ENCODE results near the gene GALNT5.
A peak's percentile ranks its signal among the peaks of the same experiment; 100 is the strongest.

GALNT5 gene

GRCh38 chr2:157259960-157260359 lies 2.5 kb downstream of the GALNT5 start:
- H4K20me1 ChIP-seq (ENCODE audit: insufficient read depth, low read length), result no peaks in the 10 kb centered on the region
- H3K27ac ChIP-seq (ENCODE audit: low read length), result peak overlapping the region; percentile 68; the same call in 1 of the 2 replicates
- no peak overlapping the region for H3K4me2 ChIP-seq (ENCODE audit: low read length)
- H3K9me3 ChIP-seq (ENCODE audit: insufficient read depth, low read length), result no peaks in the 10 kb centered on the region
- no peaks in the 10 kb centered on the region for H3K27me3 ChIP-seq (ENCODE audit: low read depth, low read length)
- no peak overlapping the region for H2AFZ ChIP-seq (ENCODE audit: low read depth, low read length)
- peaks cover 79% of the 10 kb centered on the region for H3K4me1 ChIP-seq (ENCODE audit: low read length)
- no peak overlapping the region for H3K9ac ChIP-seq (ENCODE audit: low read length)
- H3K36me3 ChIP-seq (replicated peaks; ENCODE audit: low read depth, low read length), result no peaks in the 10 kb centered on the region
- no peaks in the 10 kb centered on the region for H3K79me2 ChIP-seq (ENCODE audit: low read length)
- no peak overlapping the region for H3K4me3 ChIP-seq (ENCODE audit: low read length)
- no peak for TF ChIP-seq EZH2phosphoT487 (IDR thresholded peaks at IDR 0.05; ENCODE audit: low read depth)
- TF ChIP-seq, protein P1, sequence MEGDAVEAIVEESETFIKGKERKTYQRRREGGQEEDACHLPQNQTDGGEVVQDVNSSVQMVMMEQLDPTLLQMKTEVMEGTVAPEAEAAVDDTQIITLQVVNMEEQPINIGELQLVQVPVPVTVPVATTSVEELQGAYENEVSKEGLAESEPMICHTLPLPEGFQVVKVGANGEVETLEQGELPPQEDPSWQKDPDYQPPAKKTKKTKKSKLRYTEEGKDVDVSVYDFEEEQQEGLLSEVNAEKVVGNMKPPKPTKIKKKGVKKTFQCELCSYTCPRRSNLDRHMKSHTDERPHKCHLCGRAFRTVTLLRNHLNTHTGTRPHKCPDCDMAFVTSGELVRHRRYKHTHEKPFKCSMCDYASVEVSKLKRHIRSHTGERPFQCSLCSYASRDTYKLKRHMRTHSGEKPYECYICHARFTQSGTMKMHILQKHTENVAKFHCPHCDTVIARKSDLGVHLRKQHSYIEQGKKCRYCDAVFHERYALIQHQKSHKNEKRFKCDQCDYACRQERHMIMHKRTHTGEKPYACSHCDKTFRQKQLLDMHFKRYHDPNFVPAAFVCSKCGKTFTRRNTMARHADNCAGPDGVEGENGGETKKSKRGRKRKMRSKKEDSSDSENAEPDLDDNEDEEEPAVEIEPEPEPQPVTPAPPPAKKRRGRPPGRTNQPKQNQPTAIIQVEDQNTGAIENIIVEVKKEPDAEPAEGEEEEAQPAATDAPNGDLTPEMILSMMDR (IDR thresholded peaks at IDR 0.05; ENCODE audit: low read depth, low read length), result no peak

GRCh38 chr2:157260533-157261198 lies 3.2 kb downstream of the GALNT5 start:
- H4K20me1 ChIP-seq (ENCODE audit: insufficient read depth, low read length), result no peaks in the 10 kb centered on the region
- H3K4me1 ChIP-seq (ENCODE audit: low read length), result peaks cover 79% of the 10 kb centered on the region
- peak overlapping the region; percentile 93 for H2AFZ ChIP-seq (ENCODE audit: low read depth, low read length)
- no peaks in the 10 kb centered on the region for H3K27me3 ChIP-seq (ENCODE audit: low read depth, low read length)
- peak overlapping the region; percentile 11 for H3K4me3 ChIP-seq (ENCODE audit: low read length)
- H3K9me3 ChIP-seq (ENCODE audit: insufficient read depth, low read length), result no peaks in the 10 kb centered on the region
- H3K27ac ChIP-seq (ENCODE audit: low read length), result peak overlapping the region; percentile 68
- H3K79me2 ChIP-seq (ENCODE audit: low read length), result no peaks in the 10 kb centered on the region
- peak overlapping the region; percentile 53 for H3K4me2 ChIP-seq (ENCODE audit: low read length)
- no peak for TF ChIP-seq EZH2phosphoT487 (IDR thresholded peaks at IDR 0.05; ENCODE audit: low read depth)
- TF ChIP-seq, protein P1 (IDR thresholded peaks at IDR 0.05; ENCODE audit: low read depth, low read length), result no peak
- peak overlapping the region; percentile 46 for H3K9ac ChIP-seq (ENCODE audit: low read length)
- H3K36me3 ChIP-seq (replicated peaks; ENCODE audit: low read depth, low read length), result no peaks in the 10 kb centered on the region

DNA sequence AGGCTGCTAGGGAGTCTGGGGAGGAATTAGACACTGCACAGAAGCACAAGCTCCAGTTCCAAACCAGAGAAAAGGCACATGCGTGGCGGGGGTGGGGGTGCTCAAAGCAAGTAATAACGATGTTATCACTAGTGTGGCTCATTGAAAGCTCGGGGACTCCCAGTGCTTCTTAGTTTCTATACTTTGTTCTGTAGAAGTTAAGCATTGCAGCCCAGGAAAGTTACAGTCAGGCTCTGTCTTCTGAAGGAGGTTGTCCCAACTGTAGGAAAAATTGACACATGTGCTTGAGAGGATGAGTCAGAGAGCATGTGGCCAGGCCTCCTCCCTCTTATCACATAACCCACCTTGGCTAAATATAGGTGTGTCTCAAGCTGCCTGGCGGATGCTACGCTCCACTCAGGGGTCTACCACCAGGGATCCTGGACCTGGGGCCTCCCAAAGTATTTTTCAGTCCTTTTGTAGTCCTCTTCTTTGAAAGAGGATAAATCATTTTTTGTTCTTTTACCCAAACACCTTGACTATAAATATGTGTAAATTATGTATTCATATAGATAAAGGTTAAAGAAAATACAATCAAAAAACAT lies 3.8 kb downstream of the GALNT5 start:
- Histone ChIP-seq H3K9ac (ENCODE audit: low read length) (peak overlapping the region; percentile 46), H3K4me1 (ENCODE audit: low read length) (peaks cover 79% of the 10 kb centered on the region), H3K79me2 (ENCODE audit: low read length) (no peaks in the 10 kb centered on the region)

GRCh38 chr2:157262248-157262647 lies 4.7 kb downstream of the GALNT5 start:
- no peak overlapping the region for H3K4me2 ChIP-seq (ENCODE audit: low read length)
- H3K36me3 ChIP-seq (replicated peaks; ENCODE audit: low read depth, low read length), result no peaks in the 10 kb centered on the region
- no peak overlapping the region for H3K4me3 ChIP-seq (ENCODE audit: low read length)
- peak overlapping the region; percentile 8; the same call in 1 of the 2 replicates for H3K27ac ChIP-seq (ENCODE audit: low read length)
- no peaks in the 10 kb centered on the region for H3K27me3 ChIP-seq (ENCODE audit: low read depth, low read length)
- no peak overlapping the region for H2AFZ ChIP-seq (ENCODE audit: low read depth, low read length)
- TF ChIP-seq, protein P1 (IDR thresholded peaks at IDR 0.05; ENCODE audit: low read depth, low read length), result no peak
- TF ChIP-seq EZH2phosphoT487 (IDR thresholded peaks at IDR 0.05; ENCODE audit: low read depth), result no peak
- no peak overlapping the region for H3K9ac ChIP-seq (ENCODE audit: low read length)
- H3K4me1 ChIP-seq (ENCODE audit: low read length), result peaks cover 79% of the 10 kb centered on the region
- H3K9me3 ChIP-seq (ENCODE audit: insufficient read depth, low read length), result no peaks in the 10 kb centered on the region
- no peaks in the 10 kb centered on the region for H4K20me1 ChIP-seq (ENCODE audit: insufficient read depth, low read length)
- no peaks in the 10 kb centered on the region for H3K79me2 ChIP-seq (ENCODE audit: low read length)

More for the DNA sequence above, 3.8 kb downstream of the GALNT5 start:
- peak overlapping the region; percentile 93 for H2AFZ ChIP-seq (ENCODE audit: low read depth, low read length)
- H4K20me1 ChIP-seq (ENCODE audit: insufficient read depth, low read length), result no peaks in the 10 kb centered on the region
- TF ChIP-seq, protein P1 (IDR thresholded peaks at IDR 0.05; ENCODE audit: low read depth, low read length), result no peak
- TF ChIP-seq EZH2phosphoT487 (IDR thresholded peaks at IDR 0.05; ENCODE audit: low read depth), result no peak
- peak overlapping the region; percentile 68 for H3K27ac ChIP-seq (ENCODE audit: low read length)
- H3K4me3 ChIP-seq (ENCODE audit: low read length), result peak overlapping the region; percentile 11
- H3K27me3 ChIP-seq (ENCODE audit: low read depth, low read length), result no peaks in the 10 kb centered on the region
- H3K9me3 ChIP-seq (ENCODE audit: insufficient read depth, low read length), result no peaks in the 10 kb centered on the region
- peak overlapping the region; percentile 53 for H3K4me2 ChIP-seq (ENCODE audit: low read length)
- no peaks in the 10 kb centered on the region for H3K36me3 ChIP-seq (replicated peaks; ENCODE audit: low read depth, low read length)

Measured in OCI-LY3 (cell line).